Tibial nerve (tissue), 4 donors: ENCODE data around the gene NCAM1. TPM values are rescaled to one million over a fixed set of nuclear protein-coding genes. Genes with fewer than 3 reads are reported as not detected.

Experiments
- DNase-seq, 2 donors: peaks; one replicate each; pipeline ENCODE4 v3.0.0-alpha.2; 2019; ENCODE audit warnings: low spot score in 2 of 2
- H3K27ac ChIP-seq, 4 donors: fragments of 200-600 bp; sonication (generic) in 3 of 4; one replicate each; pipeline ENCODE4 v1.5.1; 2017 to 2019; ENCODE audit warnings: mild to moderate bottlenecking in 1 of 4
- H3K27me3 ChIP-seq, 2 donors: fragments of 200-600 bp; sonication (generic) in 1 of 2; one replicate each; pipeline versions ENCODE4 v1.5.1 to v1.6.0; 2017 to 2019
- H3K36me3 ChIP-seq, 3 donors: fragments of 200-600 bp; sonication (generic); one replicate each; pipeline ENCODE4 v1.5.1; 2018 to 2019
- H3K4me1 ChIP-seq, 4 donors: fragments of 200-600 bp; sonication (generic) in 3 of 4; one replicate each; pipeline ENCODE4 v1.5.1; 2017 to 2019
- H3K4me3 ChIP-seq, 4 donors: fragments of 200-600 bp; sonication (generic) in 3 of 4; one replicate each; pipeline ENCODE4 v1.5.1; 2017 to 2019; ENCODE audit warnings: mild to moderate bottlenecking in 1 of 4, moderate library complexity in 1 of 4
- H3K9me3 ChIP-seq, 4 donors: fragments of 200-600 bp; sonication (generic) in 3 of 4; one replicate each; pipeline ENCODE4 v1.5.1; 2017 to 2019
- CTCF ChIP-seq, 5 experiments: fragments of 200-600 bp in 3 of 5; fragments of 450-650 bp in 2 of 5; sonication (generic) in 3 of 5; IDR thresholded peaks; one replicate each; pipeline ENCODE4 v1.5.1; 2016 to 2019; ENCODE audit warnings: antibody characterized with exemption in 5 of 5, mild to moderate bottlenecking in 3 of 5, moderate library complexity in 2 of 5
- EP300 ChIP-seq, 2 donors: sonication (generic); formaldehyde crosslinking; IDR thresholded peaks; one replicate each; pipeline ENCODE4 v1.6.1; 2017; ENCODE audit warnings: antibody characterized with exemption in 2 of 2, mild to moderate bottlenecking in 1 of 2
- POLR2A ChIP-seq, 2 donors: fragments of 450-650 bp; IDR thresholded peaks; one replicate each; pipeline ENCODE4 v1.6.1; 2017; ENCODE audit warnings: antibody characterized with exemption in 2 of 2, mild to moderate bottlenecking in 2 of 2, moderate library complexity in 2 of 2
- WGBS, 2 donors: methylation state at CpG; one replicate each; pipeline ENCODE4 v1.1.5; 2018; 5-methylcytosine and 5-hydroxymethylcytosine counted together
- total RNA-seq, 4 donors: library from RNA; depleted of rRNA; stranded (reverse); fragments of >200 nt; gene quantifications; one replicate each; pipeline ENCODE4 v1.1.0, GENCODE V29; 2016

Gene NCAM1
- total RNA-seq, 4 donors from 2014 or later, result 57.3 to 121 (median 76.1) TPM

DNA sequence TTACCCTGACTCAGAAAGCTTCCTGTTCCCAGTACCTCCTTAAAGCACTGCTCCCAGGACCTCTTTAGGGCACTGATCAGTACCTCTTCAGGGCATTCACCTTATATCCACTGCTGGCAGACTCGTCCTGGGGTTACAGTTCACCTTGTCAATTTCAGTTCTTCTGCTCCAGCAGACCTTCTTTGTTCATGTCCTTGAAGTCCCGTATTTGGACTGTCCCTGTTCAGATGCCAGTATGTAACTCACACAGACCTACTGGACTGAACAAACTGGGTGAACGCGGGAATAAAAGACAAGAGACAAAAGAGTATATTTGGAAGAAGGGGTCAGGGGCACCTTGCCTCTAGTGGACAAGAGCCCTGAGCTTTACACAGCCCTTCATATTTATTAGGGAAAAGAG is 31.8 kb upstream of the NCAM1 start:
- TF ChIP-seq CTCF (IDR thresholded peaks at IDR 0.05), result no peak
- no peak for TF ChIP-seq EP300 (IDR thresholded peaks at IDR 0.05)
- TF ChIP-seq POLR2A (IDR thresholded peaks at IDR 0.05), result no peak
- Histone ChIP-seq H3K27ac (no peak overlapping the region), H3K27me3 (no peaks in the 10 kb centered on the region), H3K36me3 (no peaks in the 10 kb centered on the region), H3K4me3 (no peak overlapping the region), H3K9me3 (no peaks in the 10 kb centered on the region), H3K4me1 (no peaks in the 10 kb centered on the region)
- 82 to 86% methylated on average over 4 of the region's 4 CpGs for WGBS, 2 donors
- no peak for DNase-seq

- no peaks in the 10 kb centered on the region for H3K36me3 ChIP-seq
- DNase-seq, result no peak
- H3K27ac ChIP-seq, result no peak overlapping the region
- no peaks in the 10 kb centered on the region for H3K9me3 ChIP-seq
- 73 to 75% methylated on average over 4 of the region's 4 CpGs for WGBS, 2 donors
- TF ChIP-seq CTCF (IDR thresholded peaks at IDR 0.05), result no peak
- no peaks in the 10 kb centered on the region for H3K4me1 ChIP-seq
- H3K27me3 ChIP-seq, result no peaks in the 10 kb centered on the region
- no peak overlapping the region for H3K4me3 ChIP-seq
Measured at GRCh38 chr11:112931703-112932102, 29.5 kb upstream of the NCAM1 start.

DNA sequence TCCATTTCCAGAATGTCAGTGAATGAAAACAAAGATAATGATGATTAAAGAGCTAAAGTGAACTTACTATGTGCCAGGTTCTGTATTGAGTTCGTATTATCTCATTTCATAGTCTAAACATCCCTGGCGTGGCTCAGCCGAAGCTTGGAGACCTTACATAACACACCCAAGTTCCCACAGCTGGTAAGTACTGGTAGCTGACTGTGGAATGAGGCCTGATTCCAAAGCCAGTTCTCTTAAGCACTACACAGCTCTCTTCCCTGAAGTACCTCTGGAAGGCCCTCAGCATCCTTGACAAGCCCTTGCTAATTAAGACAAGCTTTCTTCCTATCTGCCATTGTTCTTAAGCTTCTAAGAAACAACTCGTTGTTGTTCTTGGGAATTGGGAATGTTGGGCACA is 28.6 kb upstream of the NCAM1 start:
- Histone ChIP-seq H3K27me3 (no peaks in the 10 kb centered on the region), H3K4me1 (no peaks in the 10 kb centered on the region), H3K9me3 (no peaks in the 10 kb centered on the region), H3K4me3 (no peak overlapping the region), H3K36me3 (no peaks in the 10 kb centered on the region), H3K27ac (no peak overlapping the region)
- WGBS, 2 donors, result 77 to 81% methylated on average over 4 of the region's 4 CpGs
- TF ChIP-seq POLR2A (IDR thresholded peaks at IDR 0.05) (no peak), EP300 (IDR thresholded peaks at IDR 0.05) (no peak), CTCF (IDR thresholded peaks at IDR 0.05) (no peak)
- no peak for DNase-seq

DNA sequence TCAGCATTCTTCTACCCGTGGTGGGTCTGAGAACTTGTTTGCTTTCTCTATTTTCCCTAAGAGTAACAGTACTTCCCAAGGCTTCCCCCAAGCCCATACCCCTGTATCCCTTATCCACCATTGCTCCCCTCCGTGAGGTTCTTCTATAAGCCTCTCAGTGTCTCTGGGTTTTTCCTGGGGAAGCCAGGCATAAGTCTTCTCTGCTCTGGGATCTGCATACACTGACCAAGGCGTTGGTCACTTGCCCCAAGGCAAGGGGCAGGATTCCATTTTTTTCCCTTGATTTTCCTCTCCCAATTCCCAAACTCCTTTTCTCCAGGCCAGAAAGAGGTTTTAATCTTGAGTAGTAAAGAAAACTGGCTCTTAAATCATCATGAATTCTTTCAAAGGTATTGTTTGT is 27.2 kb upstream of the NCAM1 start:
- no peak for DNase-seq
- Histone ChIP-seq H3K9me3 (no peaks in the 10 kb centered on the region), H3K27ac (no peak overlapping the region), H3K27me3 (no peaks in the 10 kb centered on the region), H3K36me3 (no peaks in the 10 kb centered on the region), H3K4me3 (no peak overlapping the region), H3K4me1 (no peaks in the 10 kb centered on the region)
- TF ChIP-seq POLR2A (IDR thresholded peaks at IDR 0.05) (no peak), EP300 (IDR thresholded peaks at IDR 0.05) (no peak), CTCF (IDR thresholded peaks at IDR 0.05) (no peak)
- WGBS, 2 donors, result 80 to 89% methylated on average over 3 of the region's 3 CpGs

DNA sequence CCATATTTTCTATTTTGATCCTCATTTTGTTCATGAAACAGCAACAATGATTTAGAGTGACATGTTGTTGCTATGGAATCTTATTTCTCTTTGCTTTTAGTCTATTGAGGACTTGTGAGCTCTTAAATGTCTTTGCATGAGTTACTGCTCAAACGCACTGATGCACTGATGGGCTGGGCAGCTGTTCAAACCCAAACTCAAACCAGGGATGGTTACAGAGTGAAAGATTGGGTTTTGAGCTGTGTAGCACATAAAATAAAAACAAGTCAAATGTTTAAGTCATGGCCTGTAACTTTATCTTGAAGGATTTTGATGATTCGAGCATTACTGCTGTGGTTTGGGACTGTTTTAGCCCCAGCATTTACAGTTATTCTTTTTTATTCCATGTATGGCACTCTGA is 20.1 kb upstream of the NCAM1 start:
- Histone ChIP-seq H3K27ac (no peak overlapping the region), H3K9me3 (no peaks in the 10 kb centered on the region), H3K36me3 (no peaks in the 10 kb centered on the region), H3K27me3 (no peaks in the 10 kb centered on the region), H3K4me1 (peaks cover 0 to 4% (median 2%) of the 10 kb centered on the region in 4 donors), H3K4me3 (no peak overlapping the region)
- DNase-seq, result no peak
- 68 to 79% methylated on average over 2 of the region's 2 CpGs for WGBS, 2 donors
- TF ChIP-seq EP300 (IDR thresholded peaks at IDR 0.05), result no peak
- TF ChIP-seq POLR2A (IDR thresholded peaks at IDR 0.05), result no peak
- TF ChIP-seq CTCF (IDR thresholded peaks at IDR 0.05), result no peak
